H9 (cell line): ENCODE results near the gene IER5. TPM values are rescaled to one million over a fixed set of nuclear protein-coding genes. Genes with fewer than 3 reads are reported as not detected.

Experiments used
- DNase-seq: peaks from one replicate; pipeline ENCODE4 v3.0.0-alpha.2; 2017
- H2AFZ ChIP-seq: one replicate; pipeline ENCODE4 v1.6.1; 2013; ENCODE audit warnings: mild to moderate bottlenecking, low read length, control low read depth, moderate library complexity
- H2AK5ac ChIP-seq: 2 replicates; pipeline ENCODE4 v1.6.1; 2013; ENCODE audit warnings: low read length, control low read depth, mixed read lengths; ENCODE audit not compliant: insufficient read length
- H2BK120ac ChIP-seq: one replicate; pipeline ENCODE4 v1.6.1; 2013; ENCODE audit warnings: low read depth, mild to moderate bottlenecking, low read length, control low read depth, inconsistent platforms; ENCODE audit not compliant: poor library complexity, severe bottlenecking
- H2BK12ac ChIP-seq: 2 replicates; pipeline ENCODE4 v1.6.1; 2013; ENCODE audit warnings: low read length, control low read depth, mixed read lengths, low read depth; ENCODE audit not compliant: insufficient read length
- H2BK15ac ChIP-seq: 2 replicates; pipeline ENCODE4 v1.6.1; 2013; ENCODE audit warnings: low read depth, low read length, control low read depth
- H2BK20ac ChIP-seq: one replicate; pipeline ENCODE4 v1.6.1; 2013; ENCODE audit warnings: low read depth, mild to moderate bottlenecking, low read length, control low read depth, inconsistent platforms; ENCODE audit not compliant: poor library complexity, severe bottlenecking
- H2BK5ac ChIP-seq: 2 replicates; pipeline ENCODE4 v1.6.1; 2013; ENCODE audit warnings: low read length, control low read depth, mixed read lengths; ENCODE audit not compliant: insufficient read length
- H3K14ac ChIP-seq: 2 replicates; pipeline ENCODE4 v1.6.1; 2013; ENCODE audit warnings: low read length, control low read depth; ENCODE audit not compliant: insufficient read depth
- H3K18ac ChIP-seq: 2 replicates; pipeline ENCODE4 v1.6.1; 2013; ENCODE audit warnings: low read depth, mild to moderate bottlenecking, mixed read lengths, low read length, control low read depth; ENCODE audit not compliant: insufficient read length
- H3K23ac ChIP-seq: 2 replicates; pipeline ENCODE4 v1.6.1; 2013; ENCODE audit warnings: low read length, control low read depth, mixed read lengths, low read depth; ENCODE audit not compliant: insufficient read length
- H3K23me2 ChIP-seq: 2 replicates; pipeline ENCODE4 v1.6.1; 2013; ENCODE audit warnings: low read depth, mild to moderate bottlenecking, mixed read lengths, low read length, control low read depth; ENCODE audit not compliant: insufficient read length, poor library complexity, severe bottlenecking
- H3K27ac ChIP-seq: 2 replicates; pipeline ENCODE4 v1.5.1; 2013; ENCODE audit warnings: low read length, control low read depth, mixed read lengths, low read depth; ENCODE audit not compliant: insufficient read length
- H3K27me3 ChIP-seq: 2 replicates; pipeline ENCODE4 v1.6.1; 2013; ENCODE audit warnings: low read length, control low read depth, inconsistent platforms; ENCODE audit not compliant: insufficient read depth
- H3K4ac ChIP-seq: 2 replicates; pipeline ENCODE4 v1.6.1; 2013; ENCODE audit warnings: low read depth, mild to moderate bottlenecking, control low read depth, inconsistent platforms, low read length, moderate library complexity
- H3K4me1 ChIP-seq: 2 replicates; pipeline ENCODE4 v1.6.1; 2013; ENCODE audit warnings: low read length, control low read depth, inconsistent platforms; ENCODE audit not compliant: insufficient read depth
- H3K4me2 ChIP-seq: 2 replicates; pipeline ENCODE4 v1.6.1; 2013; ENCODE audit warnings: low read length, control low read depth, mixed read lengths; ENCODE audit not compliant: insufficient read length, insufficient read depth
- H3K56ac ChIP-seq: 2 replicates; pipeline ENCODE4 v1.6.1; 2013; ENCODE audit warnings: low read depth, mild to moderate bottlenecking, mixed read lengths, low read length, control low read depth; ENCODE audit not compliant: insufficient read length
- H3K79me1 ChIP-seq: 2 replicates; pipeline ENCODE4 v1.6.1; 2013; ENCODE audit warnings: low read depth, mild to moderate bottlenecking, moderate library complexity, low read length, control low read depth, inconsistent platforms; ENCODE audit not compliant: insufficient read depth, poor library complexity, severe bottlenecking
- H3K79me2 ChIP-seq: 2 replicates; pipeline ENCODE4 v1.6.1; 2013; ENCODE audit warnings: low read length, control low read depth, inconsistent platforms; ENCODE audit not compliant: insufficient read depth
- H3K9ac ChIP-seq: 2 replicates; pipeline ENCODE4 v1.6.1; 2013; ENCODE audit warnings: low read length, control low read depth, mixed read lengths; ENCODE audit not compliant: insufficient read length; ENCODE audit errors: extremely low read depth
- H3K9me3 ChIP-seq: one replicate; pipeline ENCODE4 v1.6.1; 2013; ENCODE audit warnings: low read depth, low read length, inconsistent platforms; ENCODE audit not compliant: control insufficient read depth
- H3T11ph ChIP-seq: one replicate; pipeline ENCODE4 v1.6.1; 2013; ENCODE audit warnings: mild to moderate bottlenecking, low read length, control low read depth, inconsistent platforms
- H4K20me1 ChIP-seq: one replicate; pipeline ENCODE4 v1.6.1; 2013; ENCODE audit not compliant: control insufficient read depth, insufficient read length, insufficient read depth
- H4K5ac ChIP-seq: 2 replicates; pipeline ENCODE4 v1.6.1; 2013; ENCODE audit warnings: low read depth, mild to moderate bottlenecking, mixed read lengths, low read length, control low read depth; ENCODE audit not compliant: insufficient read length
- H4K8ac ChIP-seq: replicated peaks from 2 replicates; pipeline ENCODE4 v1.6.1; 2013; ENCODE audit warnings: low read length, control low read depth, mixed read lengths, low read depth; ENCODE audit not compliant: insufficient read length
- H4K91ac ChIP-seq: 2 replicates; pipeline ENCODE4 v1.6.1; 2013; ENCODE audit warnings: low read depth, mild to moderate bottlenecking, moderate library complexity, mixed read lengths, low read length, control low read depth; ENCODE audit not compliant: insufficient read length
- H3K27ac Mint-ChIP-seq, 3 experiments: 2 replicates in 2 of 3; 3 replicates in 1 of 3; pipeline ENCODE4 v1.8.0; 2020 to 2021; ENCODE audit warnings: mixed read lengths in 3 of 3, mild to moderate bottlenecking in 1 of 3, moderate library complexity in 1 of 3
- H3K27me3 Mint-ChIP-seq: 2 replicates; pipeline ENCODE4 v1.8.0; 2021; ENCODE audit warnings: low read depth, mild to moderate bottlenecking, moderate library complexity, mixed read lengths
- H3K36me3 Mint-ChIP-seq, 3 experiments: 2 replicates in 2 of 3; 3 replicates in 1 of 3; pipeline ENCODE4 v1.8.0; 2020 to 2021; ENCODE audit warnings: low read depth in 3 of 3, mixed read lengths in 3 of 3; ENCODE audit not compliant: insufficient read depth in 1 of 3
- H3K4me1 Mint-ChIP-seq, 2 experiments: 2 replicates each; pipeline ENCODE4 v1.8.0; 2020; ENCODE audit warnings: mixed read lengths in 2 of 2
- H3K4me3 Mint-ChIP-seq, 2 experiments: 2 replicates in 1 of 2; 3 replicates in 1 of 2; pipeline ENCODE4 v1.8.0; 2020 to 2021; ENCODE audit warnings: mild to moderate bottlenecking in 2 of 2, mixed read lengths in 2 of 2, moderate library complexity in 1 of 2
- H3K9me3 Mint-ChIP-seq, 2 experiments: 2 replicates in 1 of 2; 3 replicates in 1 of 2; pipeline ENCODE4 v1.8.0; 2020; ENCODE audit warnings: mild to moderate bottlenecking in 2 of 2, mixed read lengths in 2 of 2, moderate library complexity in 1 of 2
- CTCF ChIP-seq: fragments of 200-600 bp; sonication (generic); conservative IDR thresholded peaks from 3 replicates; pipeline ENCODE4 v1.8.0; 2021; ENCODE audit warnings: antibody characterized with exemption, mild to moderate bottlenecking
- WGBS: extraction: QIAGEN DNeasy Blood & Tissue Kit; methylation state at CpG from one replicate; pipeline ENCODE4 v1.1.7; 2013; ENCODE audit warnings: missing lambda C conversion rate, low lambda C conversion rate, mixed read lengths; ENCODE audit not compliant: insufficient read length; ENCODE audit errors: extremely low coverage; 5-methylcytosine and 5-hydroxymethylcytosine counted together
- total RNA-seq: library from RNA; stranded (reverse); gene quantifications from 2 replicates; pipeline ENCODE4 v1.2.1, GENCODE V29; 2021

IER5 gene
- total RNA-seq, 1 experiment from 2014 or later = 6.7 TPM

GRCh38 chr1:181073638-181074037 lies 14.9 kb upstream of the IER5 start:
- Histone ChIP-seq H3K14ac (no peak overlapping the region), H3K18ac (no peak overlapping the region), H3K79me1 (no peaks in the 10 kb centered on the region), H2BK15ac (no peak overlapping the region), H3K4me1 (peaks cover 2% of the 10 kb centered on the region; the same call in 1 of the 2 replicates), H3K79me2 (no peaks in the 10 kb centered on the region), H2BK5ac (no peak overlapping the region), H4K91ac (no peak overlapping the region), H2BK20ac (no peak overlapping the region), H4K20me1 (no peaks in the 10 kb centered on the region), H3K4me2 (no peak overlapping the region), H3K4ac (no peak overlapping the region), H3K27ac (no peak overlapping the region), H3K23ac (no peak overlapping the region), H2AFZ (no peak overlapping the region), H2BK12ac (no peak overlapping the region), H4K8ac (no peak overlapping the region), H3K56ac (no peak overlapping the region), H3K23me2 (no peaks in the 10 kb centered on the region), H3T11ph (no peak overlapping the region), H4K5ac (no peak overlapping the region), H3K27me3 (no peaks in the 10 kb centered on the region), H3K9me3 (no peaks in the 10 kb centered on the region), H2AK5ac (no peak overlapping the region), H2BK120ac (no peak overlapping the region), H3K9ac (no peak overlapping the region)
- no CpG with 5 or more reads among the region's 10 CpGs for WGBS
- peaks cover 3% of the 10 kb centered on the region; the same call in 1 of the 2 replicates for H3K27me3 Mint-ChIP-seq
- peaks cover 30% of the 10 kb centered on the region in 2 experiments for H3K4me1 Mint-ChIP-seq
- no peak overlapping the region for H3K27ac Mint-ChIP-seq
- TF ChIP-seq CTCF = no peak
- peaks cover 2 to 3% of the 10 kb centered on the region in 2 experiments; a peak in 2 of 5 replicates for H3K9me3 Mint-ChIP-seq
- peaks cover 0 to 4% (median 0%) of the 10 kb centered on the region in 3 experiments; a peak in 1 of 7 replicates for H3K36me3 Mint-ChIP-seq
- H3K4me3 Mint-ChIP-seq = no peak overlapping the region
- DNase-seq = no peak
